ENCODE measurements around the gene TENM3. TPM values are rescaled to one million over a fixed set of nuclear protein-coding genes. Genes with fewer than 3 reads are reported as not detected.
"Not testable (repeated sequence)": the region's sequence is repeated elsewhere in the genome, so short reads cannot be mapped to it uniquely, and the experiment has no call there.

Gene TENM3
- total RNA-seq, 4 donors from 2014 or later, result 0.64 to 5.5 (median 2.1) TPM

GRCh38 chr4:182810103-182810615 lies 567.0 kb downstream of the TENM3 start:
- Histone ChIP-seq H3K4me3 (no peak overlapping the region), H3K36me3 (no peaks in the 10 kb centered on the region), H3K27me3 (no peaks in the 10 kb centered on the region), H3K27ac (no peak overlapping the region), H3K4me1 (peaks cover 9 to 23% (median 9%) of the 10 kb centered on the region in 3 donors), H3K9me3 (peaks cover 0 to 35% (median 0%) of the 10 kb centered on the region in 3 donors)
- no peak for TF ChIP-seq POLR2A (IDR thresholded peaks at IDR 0.05)
- TF ChIP-seq CTCF (IDR thresholded peaks at IDR 0.05), result no peak
- 92 to 96% methylated on average over 4 of the region's 4 CpGs for WGBS, 2 donors
- intact Hi-C loops (cut with DNase I), result no loop called here
- no peak for DNase-seq

GRCh38 chr4:182812916-182813315 lies 569.7 kb downstream of the TENM3 start:
- TF ChIP-seq CTCF (IDR thresholded peaks at IDR 0.05) (no peak), POLR2A (IDR thresholded peaks at IDR 0.05) (no peak)
- intact Hi-C loops (cut with DNase I), result no loop called here

GRCh38 chr4:182814065-182814464 lies 570.9 kb downstream of the TENM3 start:
- Histone ChIP-seq H3K9me3 (peaks cover 0 to 30% (median 0%) of the 10 kb centered on the region in 3 donors), H3K27ac (peak overlapping the region; percentile 44 to 85 (median 80)), H3K4me1 (peaks cover 0 to 17% (median 6%) of the 10 kb centered on the region in 3 donors)
- WGBS, 2 donors, result 49 to 65% methylated on average over 8 of the region's 9 CpGs
- H3K4me3 ChIP-seq; H3K27me3 ChIP-seq; intact Hi-C loops (cut with DNase I); H3K36me3 ChIP-seq; DNase-seq: not testable (repeated sequence)

More at GRCh38 chr4:182812916-182813315, 569.7 kb downstream of the TENM3 start:
- H3K27ac ChIP-seq, result no peak overlapping the region
- 85 to 86% methylated on average over 2 to 4 of the region's 4 CpGs for WGBS, 2 donors
- peaks cover 0 to 11% (median 6%) of the 10 kb centered on the region in 3 donors for H3K4me1 ChIP-seq
- no peak overlapping the region for H3K4me3 ChIP-seq
- H3K36me3 ChIP-seq, result no peaks in the 10 kb centered on the region
- no peak for DNase-seq
- no peaks in the 10 kb centered on the region for H3K27me3 ChIP-seq
- peaks cover 0 to 35% (median 0%) of the 10 kb centered on the region in 3 donors for H3K9me3 ChIP-seq

- no peak for TF ChIP-seq POLR2A (IDR thresholded peaks at IDR 0.05)
- no peak for TF ChIP-seq CTCF (IDR thresholded peaks at IDR 0.05)
- no peaks in the 10 kb centered on the region for H3K9me3 ChIP-seq
- peak overlapping the region in 1 of 4 donors; percentile 12 for H3K4me3 ChIP-seq
- no peaks in the 10 kb centered on the region for H3K36me3 ChIP-seq
- no peaks in the 10 kb centered on the region for H3K27me3 ChIP-seq
- DNase-seq, result no peak
- peaks cover 0 to 11% (median 0%) of the 10 kb centered on the region in 3 donors for H3K4me1 ChIP-seq
- H3K27ac ChIP-seq, result peak overlapping the region; percentile 34 to 81 (median 79)
- 57 to 78% methylated on average over 2 to 4 of the region's 22 CpGs for WGBS, 2 donors
- intact Hi-C loops (cut with DNase I), result no loop called here
These were observed 575.9 kb downstream of the TENM3 start for GRCh38 chr4:182818926-182819730.

- TF ChIP-seq POLR2A (IDR thresholded peaks at IDR 0.05) (no peak), CTCF (IDR thresholded peaks at IDR 0.05) (no peak)
- no peaks in the 10 kb centered on the region for H3K27me3 ChIP-seq
- WGBS, 2 donors, result 79 to 84% methylated on average over 5 of the region's 7 CpGs
- DNase-seq, result no peak
- no peaks in the 10 kb centered on the region for H3K9me3 ChIP-seq
- H3K36me3 ChIP-seq, result no peaks in the 10 kb centered on the region
- peaks cover 0 to 11% (median 0%) of the 10 kb centered on the region in 3 donors for H3K4me1 ChIP-seq
- H3K4me3 ChIP-seq, result no peak overlapping the region
- intact Hi-C loops (cut with DNase I), result no loop called here
- H3K27ac ChIP-seq, result peak overlapping the region in 2 of 4 donors; percentile 77 to 81
These were observed 576.5 kb downstream of the TENM3 start for GRCh38 chr4:182819751-182820150.

All from esophagus squamous epithelium (tissue), 5 donors.